GM23338 (cell line): ENCODE measurements around the gene MDGA2. TPM values are rescaled to one million over a fixed set of nuclear protein-coding genes. Genes with fewer than 3 reads are reported as not detected.

Experiments
- ATAC-seq: fragments of 200-7000 bp; cut with Tn5 transposase; 3 replicates; pipeline ENCODE4 v1.9.1; 2020
- DNase-seq: peaks from one replicate; pipeline ENCODE4 v3.0.0-alpha.2; 2015; ENCODE audit warnings: low spot score
- H2AFZ ChIP-seq: fragments of 200-600 bp; sonication (generic); 2 replicates; pipeline ENCODE4 v1.8.0; 2016; ENCODE audit warnings: antibody characterized with exemption, mild to moderate bottlenecking, moderate library complexity
- H3F3A ChIP-seq: fragments of 200-600 bp; sonication (generic); replicated peaks from 2 replicates; pipeline ENCODE4 v1.8.0; 2017; ENCODE audit warnings: antibody characterized with exemption, mixed run types, low read depth
- H3K27ac ChIP-seq: fragments of 200-600 bp; sonication (generic); 2 replicates; pipeline ENCODE4 v1.6.1; 2016; ENCODE audit warnings: low read depth
- H3K27me3 ChIP-seq: fragments of 200-600 bp; sonication (generic); 2 replicates; pipeline ENCODE4 v1.8.0; 2016; ENCODE audit warnings: mild to moderate bottlenecking, mixed run types, moderate library complexity; ENCODE audit not compliant: insufficient read depth
- H3K36me3 ChIP-seq: fragments of 200-600 bp; sonication (generic); 2 replicates; pipeline ENCODE4 v1.8.0; 2016; ENCODE audit warnings: mild to moderate bottlenecking; ENCODE audit not compliant: insufficient read depth
- H3K4me1 ChIP-seq: fragments of 200-600 bp; sonication (generic); 2 replicates; pipeline ENCODE4 v1.8.0; 2016; ENCODE audit warnings: mild to moderate bottlenecking, moderate library complexity; ENCODE audit not compliant: insufficient read depth
- H3K4me2 ChIP-seq: fragments of 200-600 bp; sonication (generic); 2 replicates; pipeline ENCODE4 v1.7.1; 2017; ENCODE audit warnings: mixed run types
- H3K4me3 ChIP-seq: fragments of 200-600 bp; sonication (generic); 2 replicates; pipeline ENCODE4 v1.6.1; 2016; ENCODE audit warnings: mixed run types
- H3K79me2 ChIP-seq: fragments of 200-600 bp; sonication (generic); replicated peaks from 2 replicates; pipeline ENCODE4 v1.8.0; 2017; ENCODE audit warnings: mild to moderate bottlenecking; ENCODE audit not compliant: insufficient read depth
- H3K9me2 ChIP-seq: fragments of 200-600 bp; sonication (generic); 2 replicates; pipeline ENCODE4 v1.8.0; 2017; ENCODE audit not compliant: insufficient read depth
- H4K20me1 ChIP-seq: fragments of 200-600 bp; sonication (generic); replicated peaks from 2 replicates; pipeline ENCODE4 v1.8.0; 2017; ENCODE audit warnings: mild to moderate bottlenecking; ENCODE audit not compliant: insufficient read depth
- H3K27ac Mint-ChIP-seq: 2 replicates; pipeline ENCODE4 v1.8.0; 2020; ENCODE audit warnings: inconsistent platforms, mild to moderate bottlenecking, moderate library complexity, mixed read lengths
- H3K27me3 Mint-ChIP-seq: 3 replicates; pipeline ENCODE4 v1.8.0; 2022; ENCODE audit warnings: low read depth, mild to moderate bottlenecking, moderate library complexity, mixed read lengths, inconsistent platforms; ENCODE audit not compliant: insufficient read depth, poor library complexity
- H3K36me3 Mint-ChIP-seq: 3 replicates; pipeline ENCODE4 v1.8.0; 2021; ENCODE audit warnings: low read depth, mild to moderate bottlenecking, inconsistent platforms, moderate library complexity, mixed read lengths
- H3K4me1 Mint-ChIP-seq: 3 replicates; pipeline ENCODE4 v1.8.0; 2020; ENCODE audit warnings: mild to moderate bottlenecking, inconsistent platforms, mixed read lengths
- H3K4me3 Mint-ChIP-seq: 3 replicates; pipeline ENCODE4 v1.8.0; 2021; ENCODE audit warnings: moderate library complexity, mild to moderate bottlenecking, inconsistent platforms, mixed read lengths
- H3K9me3 Mint-ChIP-seq: 3 replicates; pipeline ENCODE4 v1.8.0; 2020; ENCODE audit warnings: moderate library complexity, mild to moderate bottlenecking, inconsistent platforms, mixed read lengths
- CTCF ChIP-seq, 2 experiments: fragments of 200-600 bp in 1 of 2; sonication (generic) in 1 of 2; conservative IDR thresholded peaks; 2 replicates each; pipeline versions ENCODE4 v1.5.1 to v1.6.1; 2016 to 2017; ENCODE audit warnings: antibody characterized with exemption in 2 of 2, low read depth in 2 of 2, mild to moderate bottlenecking in 2 of 2, moderate library complexity in 1 of 2
- ETS1 ChIP-seq: IDR thresholded peaks from 2 replicates; pipeline ENCODE4 v1.6.1; 2016; ENCODE audit warnings: antibody characterized with exemption
- EZH2 ChIP-seq: fragments of 200-600 bp; sonication (generic); IDR thresholded peaks from one replicate; pipeline ENCODE4 v1.8.0; 2017; ENCODE audit warnings: antibody characterized with exemption, mild to moderate bottlenecking, low read depth; ENCODE audit not compliant: unreplicated experiment
- JUNB ChIP-seq: IDR thresholded peaks from one replicate; pipeline ENCODE4 v1.6.1; 2016; ENCODE audit warnings: antibody characterized with exemption; ENCODE audit not compliant: unreplicated experiment
- POLR2AphosphoS5 ChIP-seq: IDR thresholded peaks from 2 replicates; pipeline ENCODE4 v1.6.1; 2016; ENCODE audit warnings: antibody characterized with exemption, low read depth
- REST ChIP-seq: IDR thresholded peaks from one replicate; pipeline ENCODE4 v1.6.1; 2018; ENCODE audit warnings: antibody characterized with exemption; ENCODE audit not compliant: unreplicated experiment
- ZNF114 ChIP-seq: fragments of 250-450 bp; sonication (Bioruptor Pico); IDR thresholded peaks from 2 replicates; pipeline ENCODE4 v1.5.0; 2020; ENCODE audit warnings: mild to moderate bottlenecking, moderate library complexity
- polyA plus RNA-seq: library from polyadenylated mRNA; unstranded; fragments of >200 nt; fragmentation: Nextera tagmentation; extraction: Ambion mirVana; gene quantifications from 2 replicates; pipeline ENCODE4 v1.2.1, GENCODE V29; 2016
- total RNA-seq: library from RNA; depleted of rRNA; stranded (reverse); fragments of >200 nt; shearing (Covaris generic); gene quantifications from 2 replicates; pipeline ENCODE4 v1.2.3, GENCODE V29; 2014
- TF ChIP-seq, protein P1 (sequence below): fragments of 250-450 bp; sonication (Bioruptor Pico); IDR thresholded peaks from 2 replicates; pipeline ENCODE4 v1.5.0; 2020; ENCODE audit warnings: mild to moderate bottlenecking, moderate library complexity

Gene MDGA2
- total and polyA plus RNA-seq, 2 experiments from 2014 or later, result 0.68 to 1.7 TPM

DNA sequence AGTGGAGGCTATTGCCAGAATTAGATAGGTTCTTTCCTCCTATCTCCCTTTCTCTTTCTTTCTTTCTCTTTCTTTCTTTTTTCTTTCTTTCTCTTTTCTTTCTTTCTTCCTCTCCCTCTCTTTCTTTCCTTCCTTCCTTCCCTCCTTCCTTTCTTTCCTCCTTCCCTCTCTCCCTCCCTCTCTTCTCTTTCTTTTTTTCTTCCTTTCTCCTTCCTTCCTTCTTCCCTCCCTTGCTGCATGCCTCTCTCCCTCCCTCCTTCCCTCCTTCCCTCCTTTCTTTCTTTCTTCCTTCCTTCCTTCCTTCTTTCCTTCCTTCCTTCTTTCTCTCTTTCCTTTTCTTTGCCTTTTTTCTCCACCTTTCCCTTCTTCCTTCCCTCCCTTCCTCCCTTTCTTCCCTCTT, 16.4 kb upstream of the MDGA2 start:
- Histone ChIP-seq H3K27ac (no peak overlapping the region), H3K36me3 (no peaks in the 10 kb centered on the region), H3K9me2 (no peaks in the 10 kb centered on the region), H4K20me1 (no peaks in the 10 kb centered on the region), H2AFZ (no peak overlapping the region), H3K4me3 (no peak overlapping the region), H3K4me2 (no peak overlapping the region), H3F3A (no peaks in the 10 kb centered on the region), H3K4me1 (no peaks in the 10 kb centered on the region), H3K79me2 (no peaks in the 10 kb centered on the region), H3K27me3 (no peaks in the 10 kb centered on the region)
- Mint-ChIP-seq H3K4me1 (no peaks in the 10 kb centered on the region; the same call in 1 of the 3 replicates), H3K36me3 (no peaks in the 10 kb centered on the region), H3K27ac (peak overlapping the region; percentile 55; the same call in 1 of the 2 replicates), H3K4me3 (no peak overlapping the region), H3K9me3 (no peaks in the 10 kb centered on the region), H3K27me3 (no peaks in the 10 kb centered on the region)
- TF ChIP-seq JUNB (no peak), REST (no peak), EZH2 (no peak), ETS1 (no peak), POLR2AphosphoS5 (no peak), CTCF (conservative IDR thresholded peaks at IDR 0.05; ENCODE audit: low read depth in 2 of 2) (no peak), ZNF114 (CRISPR knock-in tag) (no peak)
- ATAC-seq (no peak), DNase-seq (no peak)

- no peaks in the 10 kb centered on the region for H3K79me2 ChIP-seq
- peaks cover 45% of the 10 kb centered on the region for H3K27me3 ChIP-seq
- TF ChIP-seq, protein P1, sequence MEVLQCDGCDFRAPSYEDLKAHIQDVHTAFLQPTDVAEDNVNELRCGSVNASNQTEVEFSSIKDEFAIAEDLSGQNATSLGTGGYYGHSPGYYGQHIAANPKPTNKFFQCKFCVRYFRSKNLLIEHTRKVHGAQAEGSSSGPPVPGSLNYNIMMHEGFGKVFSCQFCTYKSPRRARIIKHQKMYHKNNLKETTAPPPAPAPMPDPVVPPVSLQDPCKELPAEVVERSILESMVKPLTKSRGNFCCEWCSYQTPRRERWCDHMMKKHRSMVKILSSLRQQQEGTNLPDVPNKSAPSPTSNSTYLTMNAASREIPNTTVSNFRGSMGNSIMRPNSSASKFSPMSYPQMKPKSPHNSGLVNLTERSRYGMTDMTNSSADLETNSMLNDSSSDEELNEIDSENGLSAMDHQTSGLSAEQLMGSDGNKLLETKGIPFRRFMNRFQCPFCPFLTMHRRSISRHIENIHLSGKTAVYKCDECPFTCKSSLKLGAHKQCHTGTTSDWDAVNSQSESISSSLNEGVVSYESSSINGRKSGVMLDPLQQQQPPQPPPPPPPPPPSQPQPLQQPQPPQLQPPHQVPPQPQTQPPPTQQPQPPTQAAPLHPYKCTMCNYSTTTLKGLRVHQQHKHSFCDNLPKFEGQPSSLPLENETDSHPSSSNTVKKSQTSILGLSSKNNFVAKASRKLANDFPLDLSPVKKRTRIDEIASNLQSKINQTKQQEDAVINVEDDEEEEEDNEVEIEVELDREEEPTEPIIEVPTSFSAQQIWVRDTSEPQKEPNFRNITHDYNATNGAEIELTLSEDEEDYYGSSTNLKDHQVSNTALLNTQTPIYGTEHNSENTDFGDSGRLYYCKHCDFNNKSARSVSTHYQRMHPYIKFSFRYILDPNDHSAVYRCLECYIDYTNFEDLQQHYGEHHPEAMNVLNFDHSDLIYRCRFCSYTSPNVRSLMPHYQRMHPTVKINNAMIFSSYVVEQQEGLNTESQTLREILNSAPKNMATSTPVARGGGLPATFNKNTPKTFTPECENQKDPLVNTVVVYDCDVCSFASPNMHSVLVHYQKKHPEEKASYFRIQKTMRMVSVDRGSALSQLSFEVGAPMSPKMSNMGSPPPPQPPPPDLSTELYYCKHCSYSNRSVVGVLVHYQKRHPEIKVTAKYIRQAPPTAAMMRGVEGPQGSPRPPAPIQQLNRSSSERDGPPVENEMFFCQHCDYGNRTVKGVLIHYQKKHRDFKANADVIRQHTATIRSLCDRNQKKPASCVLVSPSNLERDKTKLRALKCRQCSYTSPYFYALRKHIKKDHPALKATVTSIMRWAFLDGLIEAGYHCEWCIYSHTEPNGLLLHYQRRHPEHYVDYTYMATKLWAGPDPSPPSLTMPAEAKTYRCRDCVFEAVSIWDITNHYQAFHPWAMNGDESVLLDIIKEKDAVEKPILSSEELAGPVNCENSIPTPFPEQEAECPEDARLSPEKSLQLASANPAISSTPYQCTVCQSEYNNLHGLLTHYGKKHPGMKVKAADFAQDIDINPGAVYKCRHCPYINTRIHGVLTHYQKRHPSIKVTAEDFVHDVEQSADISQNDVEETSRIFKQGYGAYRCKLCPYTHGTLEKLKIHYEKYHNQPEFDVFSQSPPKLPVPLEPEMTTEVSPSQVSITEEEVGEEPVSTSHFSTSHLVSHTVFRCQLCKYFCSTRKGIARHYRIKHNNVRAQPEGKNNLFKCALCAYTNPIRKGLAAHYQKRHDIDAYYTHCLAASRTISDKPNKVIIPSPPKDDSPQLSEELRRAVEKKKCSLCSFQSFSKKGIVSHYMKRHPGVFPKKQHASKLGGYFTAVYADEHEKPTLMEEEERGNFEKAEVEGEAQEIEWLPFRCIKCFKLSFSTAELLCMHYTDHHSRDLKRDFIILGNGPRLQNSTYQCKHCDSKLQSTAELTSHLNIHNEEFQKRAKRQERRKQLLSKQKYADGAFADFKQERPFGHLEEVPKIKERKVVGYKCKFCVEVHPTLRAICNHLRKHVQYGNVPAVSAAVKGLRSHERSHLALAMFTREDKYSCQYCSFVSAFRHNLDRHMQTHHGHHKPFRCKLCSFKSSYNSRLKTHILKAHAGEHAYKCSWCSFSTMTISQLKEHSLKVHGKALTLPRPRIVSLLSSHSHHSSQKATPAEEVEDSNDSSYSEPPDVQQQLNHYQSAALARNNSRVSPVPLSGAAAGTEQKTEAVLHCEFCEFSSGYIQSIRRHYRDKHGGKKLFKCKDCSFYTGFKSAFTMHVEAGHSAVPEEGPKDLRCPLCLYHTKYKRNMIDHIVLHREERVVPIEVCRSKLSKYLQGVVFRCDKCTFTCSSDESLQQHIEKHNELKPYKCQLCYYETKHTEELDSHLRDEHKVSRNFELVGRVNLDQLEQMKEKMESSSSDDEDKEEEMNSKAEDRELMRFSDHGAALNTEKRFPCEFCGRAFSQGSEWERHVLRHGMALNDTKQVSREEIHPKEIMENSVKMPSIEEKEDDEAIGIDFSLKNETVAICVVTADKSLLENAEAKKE (CRISPR knock-in tag), result no peak
Observed at GRCh38 chr14:47678993-47679392, 3.6 kb upstream of the MDGA2 start.

More at GRCh38 chr14:47678993-47679392, 3.6 kb upstream of the MDGA2 start:
- Histone ChIP-seq H4K20me1 (no peaks in the 10 kb centered on the region), H3F3A (0 out of 2 replicates have a peak, but pooled peaks cover 4% of the 10 kb centered on the region), H3K9me2 (no peaks in the 10 kb centered on the region), H3K4me1 (peaks cover 8% of the 10 kb centered on the region), H3K36me3 (no peaks in the 10 kb centered on the region), H3K4me3 (no peak overlapping the region), H3K27ac (no peak overlapping the region), H3K4me2 (no peak overlapping the region), H2AFZ (no peak overlapping the region)
- H3K4me1 Mint-ChIP-seq, result peaks cover 5% of the 10 kb centered on the region; the same call in 2 of the 3 replicates
- no peaks in the 10 kb centered on the region for H3K9me3 Mint-ChIP-seq
- ATAC-seq (no peak), DNase-seq (peak; percentile 52)
- H3K36me3 Mint-ChIP-seq, result no peaks in the 10 kb centered on the region; the same call in 2 of the 3 replicates
- H3K27ac Mint-ChIP-seq, result no peak overlapping the region
- peaks cover 29% of the 10 kb centered on the region for H3K27me3 Mint-ChIP-seq
- H3K4me3 Mint-ChIP-seq, result no peak overlapping the region
